CD14-positive monocyte (primary cell): ENCODE data around the gene CTF1. TPM values are rescaled to one million over a fixed set of nuclear protein-coding genes. Genes with fewer than 3 reads are reported as not detected.

Experiments used
- DNase-seq, 3 donors: peaks; one replicate each; pipeline ENCODE4 v3.0.0-alpha.2; 2011 to 2022
- H2AFZ ChIP-seq: 2 replicates; pipeline ENCODE4 v1.6.0; 2012; ENCODE audit warnings: mild to moderate bottlenecking, low read depth, low read length, inconsistent platforms; ENCODE audit not compliant: insufficient read depth, poor library complexity, severe bottlenecking
- H3K27ac ChIP-seq, 2 donors: 1 replicate in 1 of 2; 2 replicates in 1 of 2; pipeline ENCODE4 v1.5.1; 2012 to 2013; ENCODE audit warnings: low read length in 2 of 2, control low read depth in 1 of 2, inconsistent platforms in 1 of 2, low read depth in 1 of 2, mild to moderate bottlenecking in 1 of 2
- H3K27me3 ChIP-seq, 2 donors: one replicate each; pipeline versions ENCODE4 v1.6.0 to v1.6.1; 2011 to 2013; ENCODE audit warnings: low read length in 2 of 2; ENCODE audit not compliant: control insufficient read depth in 2 of 2, insufficient read depth in 2 of 2
- H3K36me3 ChIP-seq, 2 donors: replicated peaks in 1 of 2; 1 replicate in 1 of 2; 2 replicates in 1 of 2; pipeline versions ENCODE4 v1.5.1 to v1.6.1; 2012 to 2013; ENCODE audit warnings: low read length in 2 of 2, control low read depth in 1 of 2, inconsistent platforms in 1 of 2, mild to moderate bottlenecking in 1 of 2; ENCODE audit not compliant: insufficient read depth in 2 of 2, control insufficient read depth in 1 of 2
- H3K4me1 ChIP-seq, 2 donors: 1 replicate in 1 of 2; 2 replicates in 1 of 2; pipeline versions ENCODE4 v1.5.1 to v1.6.1; 2012 to 2013; ENCODE audit warnings: low read length in 2 of 2, control low read depth in 1 of 2, inconsistent platforms in 1 of 2, mild to moderate bottlenecking in 1 of 2, moderate library complexity in 1 of 2; ENCODE audit not compliant: insufficient read depth in 2 of 2, control insufficient read depth in 1 of 2
- H3K4me2 ChIP-seq: replicated peaks from 2 replicates; pipeline ENCODE3; 2012; ENCODE audit warnings: low read length, moderate library complexity, mild to moderate bottlenecking; ENCODE audit not compliant: poor library complexity, severe bottlenecking; ENCODE audit errors: extremely low read depth
- H3K4me3 ChIP-seq, 3 experiments: fragments of 200-600 bp in 1 of 3; sonication (generic) in 1 of 3; replicated peaks in 1 of 3; 1 replicate in 2 of 3; 2 replicates in 1 of 3; pipeline ENCODE4 v1.5.1; 2011 to 2013; ENCODE audit warnings: low read length in 3 of 3, mild to moderate bottlenecking in 3 of 3, control low read depth in 2 of 3, low read depth in 2 of 3, inconsistent platforms in 1 of 3, moderate library complexity in 1 of 3
- H3K79me2 ChIP-seq: 2 replicates; pipeline ENCODE4 v1.6.0; 2012; ENCODE audit warnings: mild to moderate bottlenecking, control low read depth, inconsistent platforms, low read length, moderate library complexity; ENCODE audit not compliant: insufficient read depth
- H3K9ac ChIP-seq: 2 replicates; pipeline ENCODE4 v1.6.0; 2017; ENCODE audit warnings: low read length, mild to moderate bottlenecking; ENCODE audit not compliant: insufficient read depth, poor library complexity, severe bottlenecking
- H3K9me3 ChIP-seq, 2 donors: replicated peaks in 1 of 2; 1 replicate in 1 of 2; 2 replicates in 1 of 2; pipeline versions ENCODE4 v1.5.1 to v1.6.1; 2012 to 2013; ENCODE audit warnings: low read length in 2 of 2, control low read depth in 1 of 2; ENCODE audit not compliant: control insufficient read depth in 1 of 2, insufficient read depth in 1 of 2
- H4K20me1 ChIP-seq: 2 replicates; pipeline ENCODE4 v1.6.0; 2012; ENCODE audit warnings: mild to moderate bottlenecking, low read length, control low read depth, moderate library complexity; ENCODE audit not compliant: insufficient read depth
- H3K27ac Mint-ChIP-seq, 7 donors: one replicate each; pipeline ENCODE4 v1.8.0; 2020; ENCODE audit warnings: mild to moderate bottlenecking in 7 of 7, mixed read lengths in 7 of 7, moderate library complexity in 6 of 7, inconsistent platforms in 2 of 7
- H3K27me3 Mint-ChIP-seq, 3 donors: one replicate each; pipeline ENCODE4 v1.8.0; 2021 to 2022; ENCODE audit warnings: low read depth in 3 of 3, mild to moderate bottlenecking in 3 of 3, mixed read lengths in 3 of 3, moderate library complexity in 3 of 3, inconsistent platforms in 1 of 3
- H3K36me3 Mint-ChIP-seq, 2 donors: one replicate each; pipeline ENCODE4 v1.8.0; 2020; ENCODE audit warnings: mixed read lengths in 2 of 2, inconsistent platforms in 1 of 2, mild to moderate bottlenecking in 1 of 2
- H3K4me1 Mint-ChIP-seq: one replicate; pipeline ENCODE4 v1.8.0; 2020; ENCODE audit warnings: mild to moderate bottlenecking, mixed read lengths
- H3K4me3 Mint-ChIP-seq, 2 donors: one replicate each; pipeline ENCODE4 v1.8.0; 2020; ENCODE audit warnings: mild to moderate bottlenecking in 2 of 2, mixed read lengths in 2 of 2, moderate library complexity in 1 of 2
- H3K9me3 Mint-ChIP-seq, 7 donors: one replicate each; pipeline ENCODE4 v1.8.0; 2020 to 2022; ENCODE audit warnings: mixed read lengths in 7 of 7, mild to moderate bottlenecking in 6 of 7, moderate library complexity in 6 of 7, inconsistent platforms in 2 of 7
- WGBS: methylation state at CpG from one replicate; pipeline ENCODE4 v1.1.5; 2013; ENCODE audit warnings: missing lambda C conversion rate; ENCODE audit not compliant: insufficient coverage; 5-methylcytosine and 5-hydroxymethylcytosine counted together
- intact Hi-C, 2 donors: fragments of 100-400 bp; cut with micrococcal nuclease; formaldehyde crosslinking; loops; one replicate each; pipeline versions ENCODE4 v1.15.0 to v1.15.1; 2023
- polyA plus RNA-seq, 3 donors: library from polyadenylated mRNA; depleted of rRNA in 1 of 3; unstranded in 2 of 3; stranded (reverse) in 1 of 3; fragments of 300-500 nt in 2 of 3; fragments of >200 nt in 1 of 3; fragmentation: Illumina TruSeq in 2 of 3; gene quantifications; 1 replicate in 2 of 3; 2 replicates in 1 of 3; pipeline ENCODE4 v1.2.3, GENCODE V29; 2012 to 2021
- TF ChIP-seq, protein P1 (sequence below): fragments of 200-600 bp; IDR thresholded peaks from one replicate; pipeline ENCODE4 v1.8.0; 2022; ENCODE audit warnings: antibody characterized with exemption, mild to moderate bottlenecking

The CTF1 gene
- polyA plus RNA-seq, 3 donors, result 0.93 TPM; not detected in 2

DNA sequence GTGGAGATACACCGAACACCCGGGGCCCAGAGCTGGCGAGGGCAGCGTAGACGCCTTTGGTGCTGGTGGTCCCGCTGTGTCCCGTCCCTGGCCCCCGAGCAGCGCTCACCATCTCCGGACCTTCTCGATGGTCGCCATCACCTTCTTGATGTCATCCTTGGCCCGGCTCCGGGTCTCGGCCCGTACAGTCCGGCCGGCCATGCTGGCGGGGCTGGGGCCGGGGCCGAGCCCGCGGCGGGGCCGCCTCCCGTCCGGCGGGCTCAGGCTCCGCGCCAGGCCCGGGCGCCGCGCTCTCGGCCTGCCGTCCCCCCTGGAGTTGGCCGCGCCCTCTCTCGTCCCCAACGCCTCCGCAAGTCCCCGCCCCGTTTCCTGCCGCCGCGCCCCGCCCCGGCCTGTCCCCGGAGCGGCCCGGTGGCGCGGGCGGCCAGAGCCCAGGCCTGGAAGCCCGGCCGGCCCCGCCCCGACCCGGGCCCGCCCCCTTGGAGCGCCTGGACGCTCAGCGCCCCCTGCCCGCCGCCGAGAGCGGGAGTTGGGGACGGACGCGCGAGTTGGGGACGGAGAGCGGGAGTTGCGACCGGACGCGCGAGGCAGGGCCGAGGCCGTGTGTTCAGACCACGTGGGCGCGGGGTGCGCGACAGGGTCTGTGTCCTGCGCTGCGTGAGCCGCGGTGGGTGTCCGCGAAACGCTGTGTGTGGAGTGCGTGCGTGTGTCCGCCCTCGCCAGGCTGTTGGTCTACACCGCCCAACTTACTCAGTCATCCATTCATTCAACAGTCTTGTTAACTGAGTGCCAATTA is 2.5 kb upstream of the CTF1 start, which contains the start of gene BCL7C:
Gene BCL7C (minus strand): TSS at position 334 of the 796 bp plus-strand sequence. CDS start 133 bp downstream, at position 201.
- TF ChIP-seq, protein P1, sequence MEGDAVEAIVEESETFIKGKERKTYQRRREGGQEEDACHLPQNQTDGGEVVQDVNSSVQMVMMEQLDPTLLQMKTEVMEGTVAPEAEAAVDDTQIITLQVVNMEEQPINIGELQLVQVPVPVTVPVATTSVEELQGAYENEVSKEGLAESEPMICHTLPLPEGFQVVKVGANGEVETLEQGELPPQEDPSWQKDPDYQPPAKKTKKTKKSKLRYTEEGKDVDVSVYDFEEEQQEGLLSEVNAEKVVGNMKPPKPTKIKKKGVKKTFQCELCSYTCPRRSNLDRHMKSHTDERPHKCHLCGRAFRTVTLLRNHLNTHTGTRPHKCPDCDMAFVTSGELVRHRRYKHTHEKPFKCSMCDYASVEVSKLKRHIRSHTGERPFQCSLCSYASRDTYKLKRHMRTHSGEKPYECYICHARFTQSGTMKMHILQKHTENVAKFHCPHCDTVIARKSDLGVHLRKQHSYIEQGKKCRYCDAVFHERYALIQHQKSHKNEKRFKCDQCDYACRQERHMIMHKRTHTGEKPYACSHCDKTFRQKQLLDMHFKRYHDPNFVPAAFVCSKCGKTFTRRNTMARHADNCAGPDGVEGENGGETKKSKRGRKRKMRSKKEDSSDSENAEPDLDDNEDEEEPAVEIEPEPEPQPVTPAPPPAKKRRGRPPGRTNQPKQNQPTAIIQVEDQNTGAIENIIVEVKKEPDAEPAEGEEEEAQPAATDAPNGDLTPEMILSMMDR, result peak; percentile 42
- peak within 1 kb of the TSS; percentile 98 for H3K4me2 ChIP-seq
- H3K27ac ChIP-seq, result peak within 1 kb of the TSS; percentile 67 to 79
- intact Hi-C loops, result no loop called here
- WGBS, result under 1% methylated on average over 92 of the region's 97 CpGs
- H4K20me1 ChIP-seq, result no peaks in the 10 kb centered on the region
- DNase-seq, result peak; percentile 78 to 82 (median 81)
- H3K4me3 ChIP-seq, result peak within 1 kb of the TSS; percentile 58 to 88 (median 83)
- H3K9me3 Mint-ChIP-seq, result no peaks in the 10 kb centered on the region
- H2AFZ ChIP-seq, result peak within 1 kb of the TSS; percentile 77
- peaks cover 3 to 22% of the 10 kb centered on the region in 2 donors for H3K36me3 ChIP-seq
- peaks cover 46% of the 10 kb centered on the region for H3K4me1 Mint-ChIP-seq
- peaks cover 38 to 47% of the 10 kb centered on the region in 2 donors for H3K4me1 ChIP-seq
- no peaks in the 10 kb centered on the region for H3K27me3 ChIP-seq
- H3K27me3 Mint-ChIP-seq, result peaks cover 0 to 3% (median 0%) of the 10 kb centered on the region in 3 donors
- peaks cover 13 to 30% of the 10 kb centered on the region in 2 donors for H3K36me3 Mint-ChIP-seq
- peak within 1 kb of the TSS; percentile 82 to 90 for H3K4me3 Mint-ChIP-seq
- peak within 1 kb of the TSS; percentile 74 for H3K9ac ChIP-seq
- peaks cover 12% of the 10 kb centered on the region for H3K79me2 ChIP-seq
- peak within 1 kb of the TSS; percentile 62 to 88 (median 85) for H3K27ac Mint-ChIP-seq
- H3K9me3 ChIP-seq, result no peaks in the 10 kb centered on the region

DNA sequence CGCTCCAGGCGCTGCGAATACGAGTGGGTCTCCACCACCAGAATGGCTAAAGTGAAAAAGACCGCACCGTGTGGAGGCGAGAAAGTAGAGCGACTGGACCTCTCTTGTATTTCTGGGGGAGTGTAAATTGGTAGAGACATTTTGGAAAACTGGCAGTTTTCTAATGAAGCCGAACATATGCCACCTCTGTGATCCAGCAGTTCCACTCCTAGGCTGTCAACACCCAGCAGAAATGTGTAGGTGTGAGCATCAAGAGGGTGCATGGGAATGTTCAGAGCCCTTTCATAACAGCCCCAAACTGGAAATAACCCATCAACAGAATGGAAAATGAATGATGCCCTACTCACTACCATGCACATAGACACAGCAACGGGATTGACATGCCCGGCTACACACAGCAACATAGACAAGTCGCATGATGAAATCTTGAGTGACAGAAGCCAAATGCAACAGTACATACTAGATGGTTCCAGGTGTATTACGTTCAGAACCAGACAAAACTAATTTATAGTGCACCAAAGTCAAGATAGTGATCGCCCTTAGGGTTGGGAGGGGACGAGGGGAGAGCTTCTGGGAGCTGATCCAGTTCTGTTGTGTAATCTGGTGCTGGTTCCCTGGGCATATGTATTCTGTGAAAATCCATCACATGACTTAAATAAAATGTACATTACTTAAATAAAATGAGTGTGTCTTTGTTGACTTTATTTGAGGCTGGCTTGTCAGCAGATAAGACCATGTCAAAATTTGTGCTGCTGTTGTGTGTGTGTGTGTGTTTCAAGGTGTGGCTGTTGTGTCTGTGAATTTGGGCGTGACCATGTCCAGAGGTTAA is 1.7 kb upstream of the CTF1 start:
- H3K27me3 ChIP-seq, result no peaks in the 10 kb centered on the region
- H3K79me2 ChIP-seq, result peaks cover 12% of the 10 kb centered on the region
- H3K4me3 ChIP-seq, result peak overlapping the region in 2 of 3 experiments; percentile 8 to 88
- H3K36me3 ChIP-seq, result peaks cover 0 to 14% of the 10 kb centered on the region in 2 donors
- WGBS, result 34% methylated on average over 6 of the region's 16 CpGs
- peak overlapping the region; percentile 98 for H3K4me2 ChIP-seq
- Mint-ChIP-seq H3K27me3 (peaks cover 0 to 3% (median 0%) of the 10 kb centered on the region in 3 donors), H3K9me3 (no peaks in the 10 kb centered on the region), H3K27ac (peak overlapping the region; percentile 62 to 88 (median 83)), H3K4me3 (peak overlapping the region; percentile 76 to 82), H3K4me1 (peaks cover 46% of the 10 kb centered on the region), H3K36me3 (peaks cover 9 to 22% of the 10 kb centered on the region in 2 donors)
- H3K4me1 ChIP-seq, result peaks cover 38 to 47% of the 10 kb centered on the region in 2 donors
- TF ChIP-seq, protein P1, result no peak
- H3K9me3 ChIP-seq, result no peaks in the 10 kb centered on the region
- H4K20me1 ChIP-seq, result no peaks in the 10 kb centered on the region
- peak overlapping the region; percentile 67 to 74 for H3K27ac ChIP-seq
- DNase-seq, result no peak
- H3K9ac ChIP-seq, result peak overlapping the region; percentile 74
- peak overlapping the region; percentile 68 for H2AFZ ChIP-seq
- intact Hi-C loops, result no loop called here
